HepG2 (cell line): Measurements from ENCODE around the gene SCAF4. TPM values are rescaled to one million over a fixed set of nuclear protein-coding genes. Genes with fewer than 3 reads are reported as not detected.
A peak's percentile ranks its signal among the peaks of the same experiment; 100 is the strongest.

Source experiments
- ATF4 ChIP-seq, 2 experiments: fragments of 450-650 bp in 1 of 2; sonication (generic) in 1 of 2; formaldehyde crosslinking; IDR thresholded peaks; 2 replicates each; pipeline versions ENCODE4 v1.5.0 to v1.8.0; 2020 to 2022; ENCODE audit warnings: mild to moderate bottlenecking in 1 of 2, missing genetic modification reagents in 1 of 2
- CENPT ChIP-seq: sonication (generic); formaldehyde crosslinking; IDR thresholded peaks from 2 replicates; pipeline ENCODE4 v1.8.0; 2022; ENCODE audit warnings: low read depth, mild to moderate bottlenecking, moderate library complexity, missing genetic modification reagents
- FOXM1 ChIP-seq: sonication (generic); formaldehyde crosslinking; IDR thresholded peaks from 2 replicates; pipeline ENCODE4 v1.5.0; 2020; ENCODE audit warnings: missing genetic modification reagents
- GTF2F1 ChIP-seq: fragments of 150-350 bp; IDR thresholded peaks from 2 replicates; pipeline ENCODE4 v1.6.1; 2014; ENCODE audit warnings: low read length
- IRF9 ChIP-seq: sonication (generic); formaldehyde crosslinking; IDR thresholded peaks from 2 replicates; pipeline ENCODE4 v1.8.0; 2022; ENCODE audit warnings: missing genetic modification reagents, mild to moderate bottlenecking, borderline replicate concordance
- POLR2G ChIP-seq: fragments of 200-400 bp; formaldehyde crosslinking; IDR thresholded peaks from 2 replicates; pipeline ENCODE4 v1.6.1; 2018; ENCODE audit warnings: mild to moderate bottlenecking, low read depth, low read length, moderate library complexity
- TBX2 ChIP-seq: sonication (generic); formaldehyde crosslinking; IDR thresholded peaks from 2 replicates; pipeline ENCODE4 v1.5.0; 2020; ENCODE audit warnings: missing genetic modification reagents, mild to moderate bottlenecking, borderline replicate concordance
- TOPORS ChIP-seq: sonication (generic); formaldehyde crosslinking; IDR thresholded peaks from 2 replicates; pipeline ENCODE4 v1.8.0; 2023; ENCODE audit warnings: mild to moderate bottlenecking, missing genetic modification reagents
- ZBTB38 ChIP-seq: sonication (generic); formaldehyde crosslinking; IDR thresholded peaks from 2 replicates; pipeline ENCODE4 v1.5.1; 2020; ENCODE audit warnings: mild to moderate bottlenecking, missing genetic modification reagents
- ZC3H13 ChIP-seq: sonication (generic); formaldehyde crosslinking; IDR thresholded peaks from 2 replicates; pipeline ENCODE4 v1.8.1; 2023; ENCODE audit warnings: mild to moderate bottlenecking, missing genetic modification reagents, moderate library complexity
- ZFX ChIP-seq: sonication (generic); formaldehyde crosslinking; IDR thresholded peaks from 2 replicates; pipeline ENCODE4 v1.4.0; 2020; ENCODE audit warnings: mild to moderate bottlenecking, low read depth, missing genetic modification reagents, moderate library complexity
- ZNF333 ChIP-seq: sonication (generic); formaldehyde crosslinking; IDR thresholded peaks from 2 replicates; pipeline ENCODE4 v1.4.0; 2020; ENCODE audit warnings: mild to moderate bottlenecking, missing genetic modification reagents, borderline replicate concordance
- ZNF431 ChIP-seq: sonication (generic); formaldehyde crosslinking; IDR thresholded peaks from 2 replicates; pipeline ENCODE4 v1.9.0; 2022; ENCODE audit warnings: missing genetic modification reagents, low read depth, mild to moderate bottlenecking, borderline replicate concordance
- ZNF446 ChIP-seq: sonication (generic); formaldehyde crosslinking; IDR thresholded peaks from 2 replicates; pipeline ENCODE4 v1.5.0; 2020; ENCODE audit warnings: mild to moderate bottlenecking, missing genetic modification reagents
- ZNF619 ChIP-seq: sonication (generic); formaldehyde crosslinking; IDR thresholded peaks from 2 replicates; pipeline ENCODE4 v1.4.0; 2020; ENCODE audit warnings: mild to moderate bottlenecking, missing genetic modification reagents
- ZNF746 ChIP-seq: sonication (generic); formaldehyde crosslinking; IDR thresholded peaks from 2 replicates; pipeline ENCODE4 v1.8.0; 2022; ENCODE audit warnings: mild to moderate bottlenecking, missing genetic modification reagents
- ZNF772 ChIP-seq: sonication (generic); formaldehyde crosslinking; IDR thresholded peaks from 2 replicates; pipeline ENCODE4 v1.5.0; 2020; ENCODE audit warnings: mild to moderate bottlenecking, missing genetic modification reagents
- ZNF777 ChIP-seq: sonication (generic); formaldehyde crosslinking; IDR thresholded peaks from 2 replicates; pipeline ENCODE4 v1.4.0; 2020; ENCODE audit warnings: missing genetic modification reagents
- ZNF83 ChIP-seq: sonication (generic); formaldehyde crosslinking; IDR thresholded peaks from 2 replicates; pipeline ENCODE4 v1.4.0; 2020; ENCODE audit warnings: missing genetic modification reagents, mild to moderate bottlenecking, borderline replicate concordance
- ZNF841 ChIP-seq: sonication (generic); formaldehyde crosslinking; IDR thresholded peaks from 2 replicates; pipeline ENCODE4 v1.8.1; 2023; ENCODE audit warnings: missing genetic modification reagents, borderline replicate concordance
- polyA plus RNA-seq, 8 experiments: library from polyadenylated mRNA; depleted of rRNA in 3 of 8; stranded (reverse) in 7 of 8; unstranded in 1 of 8; fragments of >200 nt; fragmentation: Illumina TruSeq in 4 of 8; extraction: Trizol in 4 of 8; gene quantifications; 2 replicates each; pipeline versions ENCODE4 v1.2.1 to v1.2.3, GENCODE V29; 2011 to 2016; ENCODE audit warnings: low read depth in 4 of 8, missing spikeins in 1 of 8, mixed read lengths in 1 of 8; ENCODE audit not compliant: insufficient read depth in 1 of 8
- total RNA-seq, 5 experiments: library from RNA; depleted of rRNA; stranded (reverse); fragments of >200 nt; fragmentation: Illumina TruSeq; extraction: Trizol; gene quantifications; 2 replicates each; pipeline ENCODE4 v1.2.3, GENCODE V29; 2016; ENCODE audit warnings: low read depth in 1 of 5
- TF ChIP-seq, protein P1 (sequence below), 2 experiments: IDR thresholded peaks; 2 replicates each; pipeline ENCODE4 v1.6.1; 2011 to 2012; ENCODE audit warnings: low read length in 2 of 2, borderline replicate concordance in 1 of 2, low read depth in 1 of 2, mild to moderate bottlenecking in 1 of 2, moderate library complexity in 1 of 2
- TF ChIP-seq, protein P2 (sequence below): sonication (generic); formaldehyde crosslinking; IDR thresholded peaks from 2 replicates; pipeline ENCODE4 v1.5.1; 2020; ENCODE audit warnings: mild to moderate bottlenecking, missing genetic modification reagents, moderate library complexity

Gene SCAF4
- total and polyA plus RNA-seq, 2 of the 13 experiments (the other 11 are each of a cell fraction or from before 2014, with no cell fraction given), result 9.1 to 11.5 TPM

DNA sequence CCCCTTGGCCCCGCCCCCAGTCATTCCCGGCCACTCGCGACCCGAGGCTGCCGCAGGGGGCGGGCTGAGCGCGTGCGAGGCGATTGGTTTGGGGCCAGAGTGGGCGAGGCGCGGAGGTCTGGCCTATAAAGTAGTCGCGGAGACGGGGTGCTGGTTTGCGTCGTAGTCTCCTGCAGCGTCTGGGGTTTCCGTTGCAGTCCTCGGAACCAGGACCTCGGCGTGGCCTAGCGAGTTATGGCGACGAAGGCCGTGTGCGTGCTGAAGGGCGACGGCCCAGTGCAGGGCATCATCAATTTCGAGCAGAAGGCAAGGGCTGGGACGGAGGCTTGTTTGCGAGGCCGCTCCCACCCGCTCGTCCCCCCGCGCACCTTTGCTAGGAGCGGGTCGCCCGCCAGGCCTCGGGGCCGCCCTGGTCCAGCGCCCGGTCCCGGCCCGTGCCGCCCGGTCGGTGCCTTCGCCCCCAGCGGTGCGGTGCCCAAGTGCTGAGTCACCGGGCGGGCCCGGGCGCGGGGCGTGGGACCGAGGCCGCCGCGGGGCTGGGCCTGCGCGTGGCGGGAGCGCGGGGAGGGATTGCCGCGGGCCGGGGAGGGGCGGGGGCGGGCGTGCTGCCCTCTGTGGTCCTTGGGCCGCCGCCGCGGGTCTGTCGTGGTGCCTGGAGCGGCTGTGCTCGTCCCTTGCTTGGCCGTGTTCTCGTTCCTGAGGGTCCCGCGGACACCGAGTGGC lies 72.2 kb downstream of the SCAF4 start, which contains the start of gene SOD1 (continued):
- TF ChIP-seq, protein P1, sequence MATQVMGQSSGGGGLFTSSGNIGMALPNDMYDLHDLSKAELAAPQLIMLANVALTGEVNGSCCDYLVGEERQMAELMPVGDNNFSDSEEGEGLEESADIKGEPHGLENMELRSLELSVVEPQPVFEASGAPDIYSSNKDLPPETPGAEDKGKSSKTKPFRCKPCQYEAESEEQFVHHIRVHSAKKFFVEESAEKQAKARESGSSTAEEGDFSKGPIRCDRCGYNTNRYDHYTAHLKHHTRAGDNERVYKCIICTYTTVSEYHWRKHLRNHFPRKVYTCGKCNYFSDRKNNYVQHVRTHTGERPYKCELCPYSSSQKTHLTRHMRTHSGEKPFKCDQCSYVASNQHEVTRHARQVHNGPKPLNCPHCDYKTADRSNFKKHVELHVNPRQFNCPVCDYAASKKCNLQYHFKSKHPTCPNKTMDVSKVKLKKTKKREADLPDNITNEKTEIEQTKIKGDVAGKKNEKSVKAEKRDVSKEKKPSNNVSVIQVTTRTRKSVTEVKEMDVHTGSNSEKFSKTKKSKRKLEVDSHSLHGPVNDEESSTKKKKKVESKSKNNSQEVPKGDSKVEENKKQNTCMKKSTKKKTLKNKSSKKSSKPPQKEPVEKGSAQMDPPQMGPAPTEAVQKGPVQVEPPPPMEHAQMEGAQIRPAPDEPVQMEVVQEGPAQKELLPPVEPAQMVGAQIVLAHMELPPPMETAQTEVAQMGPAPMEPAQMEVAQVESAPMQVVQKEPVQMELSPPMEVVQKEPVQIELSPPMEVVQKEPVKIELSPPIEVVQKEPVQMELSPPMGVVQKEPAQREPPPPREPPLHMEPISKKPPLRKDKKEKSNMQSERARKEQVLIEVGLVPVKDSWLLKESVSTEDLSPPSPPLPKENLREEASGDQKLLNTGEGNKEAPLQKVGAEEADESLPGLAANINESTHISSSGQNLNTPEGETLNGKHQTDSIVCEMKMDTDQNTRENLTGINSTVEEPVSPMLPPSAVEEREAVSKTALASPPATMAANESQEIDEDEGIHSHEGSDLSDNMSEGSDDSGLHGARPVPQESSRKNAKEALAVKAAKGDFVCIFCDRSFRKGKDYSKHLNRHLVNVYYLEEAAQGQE (IDR thresholded peaks at IDR 0.05; ENCODE audit: borderline replicate concordance in 1 of 2, low read depth in 1 of 2, low read length in 2 of 2), result peak in 1 of 2 experiments; percentile 19; a peak in 1 of 4 replicates
- TF ChIP-seq TBX2 (CRISPR knock-in tag) (peak; percentile 67; the same call in 1 of the 2 replicates), ZBTB38 (CRISPR knock-in tag) (peak; percentile 62), ZC3H13 (CRISPR knock-in tag) (peak; percentile 80; the same call in 1 of the 2 replicates), GTF2F1 (peak; percentile 93), ZNF777 (peak; percentile 31; the same call in 1 of the 2 replicates), ZNF431 (CRISPR knock-in tag) (peak; percentile 37; the same call in 1 of the 2 replicates), ZNF746 (CRISPR knock-in tag) (peak; percentile 67; the same call in 1 of the 2 replicates), ZNF619 (peak; percentile 81; the same call in 1 of the 2 replicates), TOPORS (peak; percentile 78), ZNF772 (CRISPR knock-in tag) (peak; percentile 73; the same call in 1 of the 2 replicates), ZFX (peak; percentile 100), POLR2G (peak; percentile 98), ZNF333 (CRISPR knock-in tag) (peak; percentile 71; the same call in 1 of the 2 replicates), CENPT (CRISPR knock-in tag) (peak; percentile 83; the same call in 1 of the 2 replicates), FOXM1 (CRISPR knock-in tag) (peak; percentile 79; the same call in 1 of the 2 replicates), ATF4 (CRISPR knock-in tag; IDR thresholded peaks at IDR 0.05) (peak in 1 of 2 experiments; percentile 23; a peak in 1 of 4 replicates), ZNF446 (peak; percentile 95), IRF9 (CRISPR knock-in tag) (peak; percentile 97; the same call in 1 of the 2 replicates), ZNF83 (peak; percentile 69; the same call in 1 of the 2 replicates), ZNF841 (no peak)
- TF ChIP-seq, protein P2, sequence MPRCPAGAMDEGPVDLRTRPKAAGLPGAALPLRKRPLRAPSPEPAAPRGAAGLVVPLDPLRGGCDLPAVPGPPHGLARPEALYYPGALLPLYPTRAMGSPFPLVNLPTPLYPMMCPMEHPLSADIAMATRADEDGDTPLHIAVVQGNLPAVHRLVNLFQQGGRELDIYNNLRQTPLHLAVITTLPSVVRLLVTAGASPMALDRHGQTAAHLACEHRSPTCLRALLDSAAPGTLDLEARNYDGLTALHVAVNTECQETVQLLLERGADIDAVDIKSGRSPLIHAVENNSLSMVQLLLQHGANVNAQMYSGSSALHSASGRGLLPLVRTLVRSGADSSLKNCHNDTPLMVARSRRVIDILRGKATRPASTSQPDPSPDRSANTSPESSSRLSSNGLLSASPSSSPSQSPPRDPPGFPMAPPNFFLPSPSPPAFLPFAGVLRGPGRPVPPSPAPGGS (CRISPR knock-in tag), result peak; percentile 87
